RWPE2 (cell line): ENCODE results near the gene NCBP3.
A peak's percentile ranks its signal among the peaks of the same experiment; 100 is the strongest.

Experiments
- ATAC-seq: fragments of 200-7000 bp; cut with Tn5 transposase; 3 replicates; pipeline ENCODE4 v1.9.1; 2021; ENCODE audit warnings: low read depth
- DNase-seq: peaks from one replicate; pipeline ENCODE4 v3.0.0-alpha.2; 2020; ENCODE audit warnings: low spot score
- H3K27ac ChIP-seq: fragments of 450-650 bp; 2 replicates; pipeline ENCODE4 v1.5.1; 2017; ENCODE audit warnings: mild to moderate bottlenecking; ENCODE audit not compliant: poor library complexity, severe bottlenecking
- H3K27me3 ChIP-seq: fragments of 250-450 bp; sonication (Bioruptor Pico); 2 replicates; pipeline ENCODE4 v1.5.1; 2021; ENCODE audit warnings: mild to moderate bottlenecking, moderate library complexity; ENCODE audit not compliant: insufficient read depth, poor library complexity, severe bottlenecking
- H3K36me3 ChIP-seq: fragments of 250-450 bp; sonication (Bioruptor Pico); 2 replicates; pipeline ENCODE4 v1.5.1; 2020; ENCODE audit warnings: low read depth, mild to moderate bottlenecking, moderate library complexity
- H3K4me1 ChIP-seq: fragments of 250-450 bp; sonication (Bioruptor Pico); 2 replicates; pipeline ENCODE4 v1.5.1; 2021; ENCODE audit warnings: mild to moderate bottlenecking, moderate library complexity; ENCODE audit not compliant: insufficient read depth, poor library complexity, severe bottlenecking
- H3K4me3 ChIP-seq: fragments of 250-450 bp; sonication (Bioruptor Pico); 2 replicates; pipeline ENCODE4 v1.5.1; 2021; ENCODE audit warnings: mild to moderate bottlenecking, moderate library complexity; ENCODE audit not compliant: severe bottlenecking
- H3K9me3 ChIP-seq: fragments of 250-450 bp; sonication (Bioruptor Pico); 2 replicates; pipeline ENCODE4 v1.5.1; 2021; ENCODE audit warnings: mild to moderate bottlenecking, moderate library complexity; ENCODE audit not compliant: severe bottlenecking
- TF ChIP-seq, protein P1 (sequence below): fragments of 450-650 bp; IDR thresholded peaks from one replicate; pipeline ENCODE4 v1.5.1; 2017; ENCODE audit warnings: mild to moderate bottlenecking, moderate library complexity; ENCODE audit not compliant: poor library complexity, severe bottlenecking

NCBP3 gene

DNA sequence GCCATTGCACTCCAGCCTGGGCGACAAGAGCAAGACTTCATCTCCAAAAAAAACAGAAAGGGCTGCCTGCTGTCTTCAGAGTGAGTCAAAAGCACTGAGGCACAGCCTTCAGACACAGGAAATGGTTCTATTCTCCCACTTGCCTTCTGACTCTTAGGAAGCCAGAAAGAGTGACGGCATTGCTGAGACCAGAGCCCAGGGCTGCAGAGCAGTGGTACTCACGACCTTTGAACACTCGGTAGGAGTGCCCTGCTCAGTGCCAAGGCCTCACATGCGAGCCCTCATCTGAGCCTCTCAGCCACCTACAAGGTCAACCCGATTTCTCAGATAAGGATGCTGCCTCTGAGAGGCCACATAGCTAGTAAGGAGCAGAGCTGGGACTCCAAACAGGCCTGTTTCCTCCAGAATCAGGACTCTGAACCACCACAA is 41.5 kb downstream of the NCBP3 start:
- H3K36me3 ChIP-seq = peaks cover 15% of the 10 kb centered on the region; the same call in 1 of the 2 replicates
- H3K4me1 ChIP-seq = no peaks in the 10 kb centered on the region
- H3K4me3 ChIP-seq = no peak overlapping the region
- TF ChIP-seq, protein P1, sequence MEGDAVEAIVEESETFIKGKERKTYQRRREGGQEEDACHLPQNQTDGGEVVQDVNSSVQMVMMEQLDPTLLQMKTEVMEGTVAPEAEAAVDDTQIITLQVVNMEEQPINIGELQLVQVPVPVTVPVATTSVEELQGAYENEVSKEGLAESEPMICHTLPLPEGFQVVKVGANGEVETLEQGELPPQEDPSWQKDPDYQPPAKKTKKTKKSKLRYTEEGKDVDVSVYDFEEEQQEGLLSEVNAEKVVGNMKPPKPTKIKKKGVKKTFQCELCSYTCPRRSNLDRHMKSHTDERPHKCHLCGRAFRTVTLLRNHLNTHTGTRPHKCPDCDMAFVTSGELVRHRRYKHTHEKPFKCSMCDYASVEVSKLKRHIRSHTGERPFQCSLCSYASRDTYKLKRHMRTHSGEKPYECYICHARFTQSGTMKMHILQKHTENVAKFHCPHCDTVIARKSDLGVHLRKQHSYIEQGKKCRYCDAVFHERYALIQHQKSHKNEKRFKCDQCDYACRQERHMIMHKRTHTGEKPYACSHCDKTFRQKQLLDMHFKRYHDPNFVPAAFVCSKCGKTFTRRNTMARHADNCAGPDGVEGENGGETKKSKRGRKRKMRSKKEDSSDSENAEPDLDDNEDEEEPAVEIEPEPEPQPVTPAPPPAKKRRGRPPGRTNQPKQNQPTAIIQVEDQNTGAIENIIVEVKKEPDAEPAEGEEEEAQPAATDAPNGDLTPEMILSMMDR = no peak
- DNase-seq (no peak), ATAC-seq (no peak)
- H3K27me3 ChIP-seq = no peaks in the 10 kb centered on the region
- no peaks in the 10 kb centered on the region for H3K9me3 ChIP-seq
- H3K27ac ChIP-seq = no peak overlapping the region

DNA sequence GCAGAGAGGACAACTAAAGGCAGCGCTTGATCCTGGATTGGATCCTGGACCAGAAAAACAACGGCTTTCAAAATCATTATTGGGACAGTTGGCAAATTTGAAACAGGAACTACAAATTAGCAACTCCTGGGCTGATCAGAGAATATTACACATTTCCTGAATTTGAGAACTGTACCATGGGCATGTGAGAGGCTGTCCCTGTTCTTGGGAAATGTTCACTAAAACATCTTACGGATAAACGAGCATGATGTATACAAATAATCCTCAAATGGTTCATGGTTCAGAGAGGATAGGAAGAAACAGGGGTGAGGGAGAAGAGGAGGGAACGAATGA is 42.8 kb downstream of the NCBP3 start:
- ATAC-seq (no peak), DNase-seq (no peak)
- H3K9me3 ChIP-seq = no peaks in the 10 kb centered on the region
- H3K27me3 ChIP-seq = no peaks in the 10 kb centered on the region
- TF ChIP-seq, protein P1 = no peak
- H3K4me1 ChIP-seq = no peaks in the 10 kb centered on the region
- peaks cover 9% of the 10 kb centered on the region; the same call in 1 of the 2 replicates for H3K36me3 ChIP-seq
- peak overlapping the region; percentile 41 for H3K27ac ChIP-seq
- H3K4me3 ChIP-seq = no peak overlapping the region

DNA sequence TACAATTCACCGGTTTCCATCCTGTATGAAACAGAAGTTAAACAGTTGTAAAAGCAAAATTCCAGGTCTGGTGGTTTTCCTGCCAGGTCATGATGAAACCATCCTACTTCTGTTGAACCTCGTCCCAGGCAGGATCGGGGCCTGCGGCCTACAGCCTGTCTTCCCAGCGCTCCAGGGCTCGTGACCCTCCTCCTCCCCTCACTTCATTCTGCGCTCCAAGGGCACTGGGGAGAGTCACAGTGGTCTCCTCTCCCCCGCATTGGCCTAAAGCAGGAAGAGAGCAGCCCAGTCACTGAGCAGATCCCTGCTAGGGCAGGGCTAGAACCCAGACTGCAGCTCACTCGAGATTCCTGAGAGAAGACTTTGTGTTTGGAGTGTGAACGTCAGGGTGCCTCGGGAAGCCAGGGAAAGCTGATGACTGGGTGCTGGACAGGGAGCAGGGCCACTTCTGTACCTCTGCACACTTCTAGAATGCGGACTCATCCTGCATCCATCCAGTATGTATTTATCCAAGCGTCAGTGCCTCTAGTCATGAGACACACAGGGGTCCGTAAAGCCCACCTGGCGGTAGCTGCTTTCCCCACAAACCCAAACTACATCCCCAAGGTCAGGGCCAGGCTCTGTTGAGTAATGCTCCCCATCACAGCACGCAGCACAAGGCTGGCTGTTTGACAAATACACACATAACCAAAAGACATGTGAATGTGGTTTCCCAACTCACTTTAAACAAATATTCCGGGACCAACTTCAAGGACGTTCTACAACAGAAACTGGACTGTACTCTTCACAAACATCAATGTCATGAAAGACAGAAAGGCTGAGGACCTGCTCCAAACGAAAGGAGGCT is 43.4 kb downstream of the NCBP3 start:
- no peaks in the 10 kb centered on the region for H3K4me1 ChIP-seq
- H3K27ac ChIP-seq = peak overlapping the region; percentile 41
- DNase-seq = no peak
- TF ChIP-seq, protein P1 = no peak
- peak; percentile 13; the same call in 1 of the 3 replicates for ATAC-seq
- H3K27me3 ChIP-seq = no peaks in the 10 kb centered on the region
- H3K36me3 ChIP-seq = 0 out of 2 replicates have a peak, but pooled peaks cover 5% of the 10 kb centered on the region
- no peak overlapping the region for H3K4me3 ChIP-seq
- no peaks in the 10 kb centered on the region for H3K9me3 ChIP-seq

DNA sequence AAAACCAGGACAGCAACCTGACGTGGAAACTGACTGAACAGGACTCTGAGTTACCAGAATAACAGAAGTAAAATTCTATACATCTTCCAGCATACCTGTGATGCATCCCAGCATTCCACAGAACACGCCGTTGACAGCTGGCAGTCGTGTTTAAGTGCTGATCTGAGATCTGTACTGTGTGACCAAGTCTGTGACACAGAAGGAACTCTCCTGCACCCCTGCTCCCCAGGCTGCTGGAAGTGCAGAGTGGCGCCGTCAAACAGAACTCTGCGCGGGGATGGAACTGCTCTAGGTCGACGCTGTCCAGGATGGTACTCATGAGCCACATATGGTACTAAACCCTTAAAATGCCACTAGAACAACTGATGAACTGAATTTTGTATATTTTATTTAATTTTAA is 44.3 kb downstream of the NCBP3 start:
- Histone ChIP-seq H3K9me3 (no peaks in the 10 kb centered on the region), H3K27me3 (no peaks in the 10 kb centered on the region), H3K36me3 (no peaks in the 10 kb centered on the region), H3K4me3 (no peak overlapping the region), H3K4me1 (no peaks in the 10 kb centered on the region), H3K27ac (peak overlapping the region; percentile 41)
- TF ChIP-seq, protein P1 = no peak
- DNase-seq (no peak), ATAC-seq (no peak)

DNA sequence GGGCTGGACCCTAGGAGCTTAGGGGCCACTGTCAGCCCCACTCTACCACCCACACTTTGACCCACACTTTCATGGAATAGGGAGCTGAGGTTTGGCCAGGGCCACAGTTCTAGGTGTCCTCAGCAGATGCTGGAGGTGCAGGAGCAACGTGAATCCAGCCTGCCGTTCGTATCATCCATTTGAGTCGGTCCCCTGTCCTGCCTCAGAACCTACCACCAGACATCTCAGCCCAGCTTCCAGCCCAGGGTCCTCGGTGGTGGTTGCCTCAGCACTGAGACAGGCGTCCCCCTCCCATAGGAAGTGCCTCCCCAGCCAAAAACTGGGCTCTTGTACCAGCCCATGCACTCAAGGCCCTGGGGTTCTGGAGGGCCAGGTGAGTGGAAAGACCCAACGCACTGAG is 44.7 kb downstream of the NCBP3 start:
- no peaks in the 10 kb centered on the region for H3K4me1 ChIP-seq
- no peak for ATAC-seq
- no peak overlapping the region for H3K27ac ChIP-seq
- no peak overlapping the region for H3K4me3 ChIP-seq
- TF ChIP-seq, protein P1 = no peak
- H3K9me3 ChIP-seq = no peaks in the 10 kb centered on the region
- no peaks in the 10 kb centered on the region for H3K36me3 ChIP-seq
- H3K27me3 ChIP-seq = no peaks in the 10 kb centered on the region
- no peak for DNase-seq
